Measurements from ENCODE around the gene FCHO2. TPM values are rescaled to one million over a fixed set of nuclear protein-coding genes. Genes with fewer than 3 reads are reported as not detected.

The FCHO2 gene
- total and polyA plus RNA-seq, 2 of the 8 experiments (the other 6 are each of a cell fraction or from before 2014, with no cell fraction given), result 4.3 to 15.7 TPM

GRCh38 chr5:73119451-73120157 is 163.8 kb downstream of the FCHO2 start (continued):
- TF ChIP-seq, protein P1, sequence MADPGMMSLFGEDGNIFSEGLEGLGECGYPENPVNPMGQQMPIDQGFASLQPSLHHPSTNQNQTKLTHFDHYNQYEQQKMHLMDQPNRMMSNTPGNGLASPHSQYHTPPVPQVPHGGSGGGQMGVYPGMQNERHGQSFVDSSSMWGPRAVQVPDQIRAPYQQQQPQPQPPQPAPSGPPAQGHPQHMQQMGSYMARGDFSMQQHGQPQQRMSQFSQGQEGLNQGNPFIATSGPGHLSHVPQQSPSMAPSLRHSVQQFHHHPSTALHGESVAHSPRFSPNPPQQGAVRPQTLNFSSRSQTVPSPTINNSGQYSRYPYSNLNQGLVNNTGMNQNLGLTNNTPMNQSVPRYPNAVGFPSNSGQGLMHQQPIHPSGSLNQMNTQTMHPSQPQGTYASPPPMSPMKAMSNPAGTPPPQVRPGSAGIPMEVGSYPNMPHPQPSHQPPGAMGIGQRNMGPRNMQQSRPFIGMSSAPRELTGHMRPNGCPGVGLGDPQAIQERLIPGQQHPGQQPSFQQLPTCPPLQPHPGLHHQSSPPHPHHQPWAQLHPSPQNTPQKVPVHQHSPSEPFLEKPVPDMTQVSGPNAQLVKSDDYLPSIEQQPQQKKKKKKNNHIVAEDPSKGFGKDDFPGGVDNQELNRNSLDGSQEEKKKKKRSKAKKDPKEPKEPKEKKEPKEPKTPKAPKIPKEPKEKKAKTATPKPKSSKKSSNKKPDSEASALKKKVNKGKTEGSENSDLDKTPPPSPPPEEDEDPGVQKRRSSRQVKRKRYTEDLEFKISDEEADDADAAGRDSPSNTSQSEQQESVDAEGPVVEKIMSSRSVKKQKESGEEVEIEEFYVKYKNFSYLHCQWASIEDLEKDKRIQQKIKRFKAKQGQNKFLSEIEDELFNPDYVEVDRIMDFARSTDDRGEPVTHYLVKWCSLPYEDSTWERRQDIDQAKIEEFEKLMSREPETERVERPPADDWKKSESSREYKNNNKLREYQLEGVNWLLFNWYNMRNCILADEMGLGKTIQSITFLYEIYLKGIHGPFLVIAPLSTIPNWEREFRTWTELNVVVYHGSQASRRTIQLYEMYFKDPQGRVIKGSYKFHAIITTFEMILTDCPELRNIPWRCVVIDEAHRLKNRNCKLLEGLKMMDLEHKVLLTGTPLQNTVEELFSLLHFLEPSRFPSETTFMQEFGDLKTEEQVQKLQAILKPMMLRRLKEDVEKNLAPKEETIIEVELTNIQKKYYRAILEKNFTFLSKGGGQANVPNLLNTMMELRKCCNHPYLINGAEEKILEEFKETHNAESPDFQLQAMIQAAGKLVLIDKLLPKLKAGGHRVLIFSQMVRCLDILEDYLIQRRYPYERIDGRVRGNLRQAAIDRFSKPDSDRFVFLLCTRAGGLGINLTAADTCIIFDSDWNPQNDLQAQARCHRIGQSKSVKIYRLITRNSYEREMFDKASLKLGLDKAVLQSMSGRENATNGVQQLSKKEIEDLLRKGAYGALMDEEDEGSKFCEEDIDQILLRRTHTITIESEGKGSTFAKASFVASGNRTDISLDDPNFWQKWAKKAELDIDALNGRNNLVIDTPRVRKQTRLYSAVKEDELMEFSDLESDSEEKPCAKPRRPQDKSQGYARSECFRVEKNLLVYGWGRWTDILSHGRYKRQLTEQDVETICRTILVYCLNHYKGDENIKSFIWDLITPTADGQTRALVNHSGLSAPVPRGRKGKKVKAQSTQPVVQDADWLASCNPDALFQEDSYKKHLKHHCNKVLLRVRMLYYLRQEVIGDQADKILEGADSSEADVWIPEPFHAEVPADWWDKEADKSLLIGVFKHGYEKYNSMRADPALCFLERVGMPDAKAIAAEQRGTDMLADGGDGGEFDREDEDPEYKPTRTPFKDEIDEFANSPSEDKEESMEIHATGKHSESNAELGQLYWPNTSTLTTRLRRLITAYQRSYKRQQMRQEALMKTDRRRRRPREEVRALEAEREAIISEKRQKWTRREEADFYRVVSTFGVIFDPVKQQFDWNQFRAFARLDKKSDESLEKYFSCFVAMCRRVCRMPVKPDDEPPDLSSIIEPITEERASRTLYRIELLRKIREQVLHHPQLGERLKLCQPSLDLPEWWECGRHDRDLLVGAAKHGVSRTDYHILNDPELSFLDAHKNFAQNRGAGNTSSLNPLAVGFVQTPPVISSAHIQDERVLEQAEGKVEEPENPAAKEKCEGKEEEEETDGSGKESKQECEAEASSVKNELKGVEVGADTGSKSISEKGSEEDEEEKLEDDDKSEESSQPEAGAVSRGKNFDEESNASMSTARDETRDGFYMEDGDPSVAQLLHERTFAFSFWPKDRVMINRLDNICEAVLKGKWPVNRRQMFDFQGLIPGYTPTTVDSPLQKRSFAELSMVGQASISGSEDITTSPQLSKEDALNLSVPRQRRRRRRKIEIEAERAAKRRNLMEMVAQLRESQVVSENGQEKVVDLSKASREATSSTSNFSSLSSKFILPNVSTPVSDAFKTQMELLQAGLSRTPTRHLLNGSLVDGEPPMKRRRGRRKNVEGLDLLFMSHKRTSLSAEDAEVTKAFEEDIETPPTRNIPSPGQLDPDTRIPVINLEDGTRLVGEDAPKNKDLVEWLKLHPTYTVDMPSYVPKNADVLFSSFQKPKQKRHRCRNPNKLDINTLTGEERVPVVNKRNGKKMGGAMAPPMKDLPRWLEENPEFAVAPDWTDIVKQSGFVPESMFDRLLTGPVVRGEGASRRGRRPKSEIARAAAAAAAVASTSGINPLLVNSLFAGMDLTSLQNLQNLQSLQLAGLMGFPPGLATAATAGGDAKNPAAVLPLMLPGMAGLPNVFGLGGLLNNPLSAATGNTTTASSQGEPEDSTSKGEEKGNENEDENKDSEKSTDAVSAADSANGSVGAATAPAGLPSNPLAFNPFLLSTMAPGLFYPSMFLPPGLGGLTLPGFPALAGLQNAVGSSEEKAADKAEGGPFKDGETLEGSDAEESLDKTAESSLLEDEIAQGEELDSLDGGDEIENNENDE (IDR thresholded peaks at IDR 0.05; ENCODE audit: insufficient replicate concordance, low read length), result no peak
- TF ChIP-seq POU5F1 (IDR thresholded peaks at IDR 0.05; ENCODE audit: low read depth, low read length) (no peak), GABPA (IDR thresholded peaks at IDR 0.05; ENCODE audit: borderline replicate concordance, insufficient read depth, low read length) (no peak), KDM4A (IDR thresholded peaks at IDR 0.05; ENCODE audit: low read depth, low read length, severe bottlenecking) (peak; percentile 87), SIRT6 (IDR thresholded peaks at IDR 0.05; ENCODE audit: low read length) (no peak), BACH1 (IDR thresholded peaks at IDR 0.05; ENCODE audit: low read length) (no peak), YY1 (IDR thresholded peaks at IDR 0.05; ENCODE audit: low read depth, low read length) (no peak), SP4 (IDR thresholded peaks at IDR 0.05; ENCODE audit: low read length) (peak; percentile 43; the same call in 1 of the 2 replicates), SP2 (IDR thresholded peaks at IDR 0.05; ENCODE audit: low read length) (no peak), SUZ12 (IDR thresholded peaks at IDR 0.05; ENCODE audit: low read length) (peak; percentile 45), ASH2L (IDR thresholded peaks at IDR 0.05; ENCODE audit: low read length) (peak; percentile 56), SRF (IDR thresholded peaks at IDR 0.05; ENCODE audit: low read depth, low read length) (no peak)
